Neuronal stem cell (in vitro differentiated cells): ENCODE data around the gene HMOX1.
A peak's percentile ranks its signal among the peaks of the same experiment; 100 is the strongest.

Source experiments
- DNase-seq: peaks from one replicate; pipeline ENCODE4 v3.0.0-alpha.2; 2013; ENCODE audit warnings: low spot score
- H2AFZ ChIP-seq: one replicate; pipeline ENCODE4 v1.6.1; 2013; ENCODE audit warnings: mild to moderate bottlenecking, low read length, inconsistent platforms
- H2AK5ac ChIP-seq: 2 replicates; pipeline ENCODE4 v1.6.1; 2013; ENCODE audit warnings: low read depth, mild to moderate bottlenecking, inconsistent platforms, low read length, moderate library complexity, mixed read lengths
- H2BK120ac ChIP-seq: 2 replicates; pipeline ENCODE4 v1.6.1; 2013; ENCODE audit warnings: low read depth, mild to moderate bottlenecking, inconsistent platforms, low read length, moderate library complexity, mixed read lengths
- H2BK12ac ChIP-seq: one replicate; pipeline ENCODE4 v1.6.1; 2013; ENCODE audit warnings: low read length, inconsistent platforms
- H2BK15ac ChIP-seq: 2 replicates; pipeline ENCODE4 v1.6.1; 2013; ENCODE audit warnings: mild to moderate bottlenecking, low read length, inconsistent platforms, mixed read lengths
- H2BK5ac ChIP-seq: one replicate; pipeline ENCODE4 v1.6.1; 2013; ENCODE audit warnings: inconsistent platforms, mild to moderate bottlenecking, low read length, moderate library complexity
- H3K14ac ChIP-seq: one replicate; pipeline ENCODE4 v1.6.1; 2013; ENCODE audit warnings: low read length, inconsistent platforms
- H3K18ac ChIP-seq: 2 replicates; pipeline ENCODE4 v1.6.1; 2013; ENCODE audit warnings: low read length, inconsistent platforms
- H3K23ac ChIP-seq: 2 replicates; pipeline ENCODE4 v1.6.1; 2013; ENCODE audit warnings: low read depth, mild to moderate bottlenecking, mixed read lengths, low read length, inconsistent platforms; ENCODE audit not compliant: poor library complexity
- H3K27ac ChIP-seq: replicated peaks from 3 replicates; pipeline ENCODE4 v1.5.1; 2013; ENCODE audit warnings: low read length, inconsistent platforms
- H3K27me3 ChIP-seq, 3 experiments: 2 replicates each; pipeline ENCODE4 v1.6.1; 2013; ENCODE audit warnings: low read length in 3 of 3, mild to moderate bottlenecking in 2 of 3, inconsistent platforms in 1 of 3, low read depth in 1 of 3, mixed read lengths in 1 of 3, moderate library complexity in 1 of 3; ENCODE audit not compliant: control insufficient read depth in 3 of 3, insufficient read depth in 3 of 3
- H3K36me3 ChIP-seq, 2 donors: replicated peaks in 1 of 2; 2 replicates each; pipeline ENCODE4 v1.6.1; 2013; ENCODE audit warnings: low read length in 2 of 2; ENCODE audit not compliant: control insufficient read depth in 2 of 2, insufficient read depth in 2 of 2
- H3K4ac ChIP-seq: 2 replicates; pipeline ENCODE4 v1.6.1; 2013; ENCODE audit warnings: inconsistent platforms, mild to moderate bottlenecking, low read length, moderate library complexity
- H3K4me1 ChIP-seq, 2 donors: 1 replicate in 1 of 2; 2 replicates in 1 of 2; pipeline ENCODE4 v1.6.1; 2013; ENCODE audit warnings: low read length in 2 of 2, low read depth in 1 of 2; ENCODE audit not compliant: control insufficient read depth in 2 of 2, insufficient read depth in 1 of 2
- H3K4me2 ChIP-seq: one replicate; pipeline ENCODE4 v1.6.1; 2013; ENCODE audit warnings: mild to moderate bottlenecking, low read length, inconsistent platforms; ENCODE audit not compliant: insufficient read depth, poor library complexity, severe bottlenecking
- H3K4me3 ChIP-seq, 2 donors: 2 replicates each; pipeline ENCODE4 v1.5.1; 2013; ENCODE audit warnings: low read length in 2 of 2, mild to moderate bottlenecking in 2 of 2, inconsistent platforms in 1 of 2, moderate library complexity in 1 of 2
- H3K79me1 ChIP-seq: one replicate; pipeline ENCODE4 v1.6.1; 2013; ENCODE audit warnings: low read depth, mild to moderate bottlenecking, inconsistent platforms, low read length, moderate library complexity
- H3K9ac ChIP-seq: one replicate; pipeline ENCODE4 v1.6.1; 2013; ENCODE audit warnings: mild to moderate bottlenecking, low read depth, low read length, inconsistent platforms; ENCODE audit not compliant: poor library complexity
- H3K9me3 ChIP-seq, 2 donors: replicated peaks in 1 of 2; 2 replicates each; pipeline versions ENCODE3 to v1.6.1; 2013; ENCODE audit warnings: low read length in 2 of 2, mild to moderate bottlenecking in 2 of 2, inconsistent platforms in 1 of 2, low read depth in 1 of 2, mixed read lengths in 1 of 2, moderate library complexity in 1 of 2; ENCODE audit not compliant: control insufficient read depth in 2 of 2, insufficient read depth in 1 of 2
- H4K8ac ChIP-seq: one replicate; pipeline ENCODE4 v1.6.1; 2013; ENCODE audit warnings: low read depth, mild to moderate bottlenecking, inconsistent platforms, low read length, moderate library complexity
- H4K91ac ChIP-seq: one replicate; pipeline ENCODE4 v1.6.1; 2013; ENCODE audit warnings: low read length, low read depth, mild to moderate bottlenecking, inconsistent platforms; ENCODE audit not compliant: poor library complexity
- WGBS, 2 donors: extraction: QIAGEN DNeasy Blood & Tissue Kit; methylation state at CpG; one replicate each; pipeline ENCODE4 v1.1.7; 2013; ENCODE audit warnings: missing lambda C conversion rate in 2 of 2, mixed read lengths in 1 of 2; ENCODE audit not compliant: insufficient read length in 2 of 2, insufficient replicate concordance in 1 of 2; ENCODE audit errors: extremely low coverage in 2 of 2; 5-methylcytosine and 5-hydroxymethylcytosine counted together

Gene HMOX1

GRCh38 chr22:35440129-35440528 is 59.2 kb downstream of the HMOX1 start:
- H3K9ac ChIP-seq, result no peak overlapping the region
- H2BK5ac ChIP-seq, result no peak overlapping the region
- peaks cover 0 to 3% (median 0%) of the 10 kb centered on the region in 3 experiments for H3K27me3 ChIP-seq
- H3K27ac ChIP-seq, result no peak overlapping the region
- H3K9me3 ChIP-seq, result no peaks in the 10 kb centered on the region
- no peak for DNase-seq
- H2BK15ac ChIP-seq, result no peak overlapping the region
- H2AFZ ChIP-seq, result no peak overlapping the region
- H4K91ac ChIP-seq, result no peak overlapping the region
- H3K14ac ChIP-seq, result no peak overlapping the region
- H2BK120ac ChIP-seq, result no peak overlapping the region
- no peaks in the 10 kb centered on the region for H3K4me1 ChIP-seq
- no CpG with 5 or more reads among the region's 3 CpGs for WGBS, 2 donors
- H2BK12ac ChIP-seq, result no peak overlapping the region
- H3K18ac ChIP-seq, result no peak overlapping the region
- no peak overlapping the region for H2AK5ac ChIP-seq
- H3K79me1 ChIP-seq, result no peaks in the 10 kb centered on the region
- no peak overlapping the region for H3K4me2 ChIP-seq
- H3K36me3 ChIP-seq, result peaks cover 3 to 6% of the 10 kb centered on the region in 2 donors
- no peak overlapping the region for H3K4ac ChIP-seq
- H3K4me3 ChIP-seq, result no peak overlapping the region
- no peak overlapping the region for H4K8ac ChIP-seq
- H3K23ac ChIP-seq, result no peak overlapping the region

GRCh38 chr22:35441489-35442100 is 60.7 kb downstream of the HMOX1 start:
- Histone ChIP-seq H3K27me3 (peaks cover 0 to 3% (median 0%) of the 10 kb centered on the region in 3 experiments), H3K4me3 (no peak overlapping the region), H2BK15ac (no peak overlapping the region), H2BK5ac (no peak overlapping the region), H3K4ac (no peak overlapping the region), H3K27ac (no peak overlapping the region), H3K4me1 (no peaks in the 10 kb centered on the region), H3K79me1 (no peaks in the 10 kb centered on the region), H2AK5ac (no peak overlapping the region), H2BK12ac (no peak overlapping the region), H3K9ac (no peak overlapping the region), H3K36me3 (peaks cover 2 to 4% of the 10 kb centered on the region in 2 donors), H4K8ac (no peak overlapping the region), H3K9me3 (no peaks in the 10 kb centered on the region), H3K23ac (no peak overlapping the region), H2BK120ac (no peak overlapping the region), H3K14ac (no peak overlapping the region), H2AFZ (no peak overlapping the region), H3K18ac (peak overlapping the region; percentile 19), H3K4me2 (no peak overlapping the region), H4K91ac (no peak overlapping the region)
- WGBS, 2 donors, result no CpG with 5 or more reads among the region's 9 CpGs
- no peak for DNase-seq

GRCh38 chr22:35442471-35442870 is 61.6 kb downstream of the HMOX1 start:
- no peak overlapping the region for H2BK120ac ChIP-seq
- no peaks in the 10 kb centered on the region for H3K4me1 ChIP-seq
- no peak overlapping the region for H2BK5ac ChIP-seq
- H3K18ac ChIP-seq, result no peak overlapping the region
- peak overlapping the region; percentile 29 for H3K23ac ChIP-seq
- H3K9ac ChIP-seq, result no peak overlapping the region
- H4K8ac ChIP-seq, result no peak overlapping the region
- H3K4me2 ChIP-seq, result no peak overlapping the region
- H2AFZ ChIP-seq, result no peak overlapping the region
- H4K91ac ChIP-seq, result no peak overlapping the region
- no CpG with 5 or more reads among the region's 6 CpGs for WGBS, 2 donors
- no peak overlapping the region for H3K14ac ChIP-seq
- no peak overlapping the region for H2BK12ac ChIP-seq
- H3K36me3 ChIP-seq, result peaks cover 2 to 4% of the 10 kb centered on the region in 2 donors
- no peaks in the 10 kb centered on the region for H3K9me3 ChIP-seq
- no peak overlapping the region for H3K4ac ChIP-seq
- H2BK15ac ChIP-seq, result no peak overlapping the region
- no peak for DNase-seq
- H3K27me3 ChIP-seq, result peaks cover 0 to 3% (median 0%) of the 10 kb centered on the region in 3 experiments
- H2AK5ac ChIP-seq, result no peak overlapping the region
- no peak overlapping the region for H3K27ac ChIP-seq
- no peak overlapping the region for H3K4me3 ChIP-seq
- no peaks in the 10 kb centered on the region for H3K79me1 ChIP-seq

GRCh38 chr22:35443338-35443737 is 62.4 kb downstream of the HMOX1 start:
- Histone ChIP-seq H2BK15ac (no peak overlapping the region), H4K91ac (no peak overlapping the region), H3K79me1 (no peaks in the 10 kb centered on the region), H3K27ac (no peak overlapping the region), H2BK5ac (peak overlapping the region; percentile 42), H2BK120ac (no peak overlapping the region), H3K14ac (no peak overlapping the region), H2AK5ac (no peak overlapping the region), H3K4me1 (no peaks in the 10 kb centered on the region), H3K27me3 (peaks cover 0 to 3% (median 0%) of the 10 kb centered on the region in 3 experiments), H3K18ac (no peak overlapping the region), H3K4me2 (no peak overlapping the region), H2BK12ac (no peak overlapping the region), H3K9ac (peak overlapping the region; percentile 53), H3K36me3 (peaks cover 0 to 5% of the 10 kb centered on the region in 2 donors), H4K8ac (no peak overlapping the region), H3K9me3 (no peaks in the 10 kb centered on the region), H2AFZ (no peak overlapping the region), H3K4me3 (no peak overlapping the region), H3K4ac (no peak overlapping the region), H3K23ac (no peak overlapping the region)
- DNase-seq, result no peak
- WGBS, 2 donors, result no CpG with 5 or more reads among the region's 6 CpGs
